ENCODE measurements around the gene HAT1.

- TF ChIP-seq POLR2A (IDR thresholded peaks at IDR 0.05; ENCODE audit: extremely low read depth, insufficient read length) (no peak), CTCF (IDR thresholded peaks at IDR 0.05; ENCODE audit: low read depth, low read length) (no peak)
Measured at GRCh38 chr2:171952748-171953147, 30.5 kb downstream of the HAT1 start.
